Right lobe of liver (tissue), 4 donors: ENCODE measurements around the gene STK17A.

Experiments
- POLR2A ChIP-seq: fragments of 450-650 bp; IDR thresholded peaks from one replicate; pipeline ENCODE4 v1.6.1; 2017; ENCODE audit warnings: antibody characterized with exemption, mild to moderate bottlenecking
- TF ChIP-seq, protein P1 (sequence below), 4 donors: fragments of 200-600 bp in 3 of 4; fragments of 450-650 bp in 1 of 4; IDR thresholded peaks; one replicate each; pipeline versions ENCODE4 v1.5.1 to v1.8.0; 2016 to 2022; ENCODE audit warnings: antibody characterized with exemption in 4 of 4, mild to moderate bottlenecking in 2 of 4
- donor health status: DM: no; HTN: no; CAD: no.
- donor health status: DM: no; HTN: no; CAD: no.
- donor health status: DM: no; HTN: yes; CAD: no.

DNA sequence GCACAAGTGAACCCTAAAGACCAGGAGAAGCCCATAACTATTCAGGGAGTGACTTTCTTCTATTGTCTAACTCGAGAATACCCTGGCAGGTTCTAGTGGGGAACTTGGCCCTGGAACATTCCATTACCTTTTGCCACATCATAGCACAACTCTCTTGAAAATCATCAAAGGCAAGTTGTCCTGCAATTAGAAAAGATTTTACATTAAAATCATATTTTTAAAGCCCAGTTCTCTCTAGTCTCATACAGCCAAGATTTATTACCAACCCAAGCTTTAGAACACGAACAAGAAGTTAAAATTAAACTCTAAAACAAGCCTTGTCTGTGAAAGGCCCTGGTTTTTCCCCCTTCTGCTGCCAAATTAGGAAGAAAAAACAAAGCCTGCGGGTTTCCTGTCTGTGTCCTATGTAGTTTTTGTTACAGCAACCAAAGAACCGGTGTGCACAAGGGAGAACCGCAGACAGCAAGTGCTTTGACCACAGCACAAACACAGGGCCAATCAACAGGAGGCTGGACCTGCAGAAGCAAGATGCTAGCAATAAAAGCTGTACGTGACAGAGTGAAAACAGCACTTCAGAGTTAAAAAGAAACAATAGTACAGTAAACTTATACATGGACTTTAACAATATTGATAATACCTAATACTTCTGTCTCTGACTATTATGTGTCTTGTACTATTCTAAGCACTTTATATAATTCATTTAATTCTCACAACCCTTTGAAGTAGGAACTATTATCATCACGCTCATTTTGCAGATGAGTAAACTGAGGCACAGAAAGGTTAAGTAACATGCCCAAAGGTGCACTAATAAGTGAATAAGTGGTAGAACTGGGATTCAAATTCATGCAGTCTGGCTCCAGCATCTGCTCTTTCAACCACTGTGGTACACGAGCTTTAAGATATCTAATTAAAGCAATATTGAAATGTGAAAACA is 65.8 kb downstream of the STK17A start:
- TF ChIP-seq, protein P1, sequence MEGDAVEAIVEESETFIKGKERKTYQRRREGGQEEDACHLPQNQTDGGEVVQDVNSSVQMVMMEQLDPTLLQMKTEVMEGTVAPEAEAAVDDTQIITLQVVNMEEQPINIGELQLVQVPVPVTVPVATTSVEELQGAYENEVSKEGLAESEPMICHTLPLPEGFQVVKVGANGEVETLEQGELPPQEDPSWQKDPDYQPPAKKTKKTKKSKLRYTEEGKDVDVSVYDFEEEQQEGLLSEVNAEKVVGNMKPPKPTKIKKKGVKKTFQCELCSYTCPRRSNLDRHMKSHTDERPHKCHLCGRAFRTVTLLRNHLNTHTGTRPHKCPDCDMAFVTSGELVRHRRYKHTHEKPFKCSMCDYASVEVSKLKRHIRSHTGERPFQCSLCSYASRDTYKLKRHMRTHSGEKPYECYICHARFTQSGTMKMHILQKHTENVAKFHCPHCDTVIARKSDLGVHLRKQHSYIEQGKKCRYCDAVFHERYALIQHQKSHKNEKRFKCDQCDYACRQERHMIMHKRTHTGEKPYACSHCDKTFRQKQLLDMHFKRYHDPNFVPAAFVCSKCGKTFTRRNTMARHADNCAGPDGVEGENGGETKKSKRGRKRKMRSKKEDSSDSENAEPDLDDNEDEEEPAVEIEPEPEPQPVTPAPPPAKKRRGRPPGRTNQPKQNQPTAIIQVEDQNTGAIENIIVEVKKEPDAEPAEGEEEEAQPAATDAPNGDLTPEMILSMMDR (IDR thresholded peaks at IDR 0.05): no peak
- TF ChIP-seq POLR2A: no peak
